HFFc6 (cell line): Measurements from ENCODE around the gene TYW1B. TPM values are rescaled to one million over a fixed set of nuclear protein-coding genes. Genes with fewer than 3 reads are reported as not detected.
A peak's percentile ranks its signal among the peaks of the same experiment; 100 is the strongest.
"Not testable (repeated sequence)": the region's sequence is repeated elsewhere in the genome, so short reads cannot be mapped to it uniquely, and the experiment has no call there.

Experiments used
- DNase-seq: peaks from one replicate; pipeline ENCODE4 v3.0.0-alpha.2; 2018
- H3K27ac Mint-ChIP-seq: 2 replicates; pipeline ENCODE4 v1.8.0; 2020; ENCODE audit warnings: mild to moderate bottlenecking, mixed read lengths
- H3K27me3 Mint-ChIP-seq: 2 replicates; pipeline ENCODE4 v1.8.0; 2021; ENCODE audit warnings: mild to moderate bottlenecking, moderate library complexity, mixed read lengths; ENCODE audit not compliant: insufficient read depth
- H3K36me3 Mint-ChIP-seq: 2 replicates; pipeline ENCODE4 v1.8.0; 2021; ENCODE audit warnings: low read depth, mixed read lengths
- H3K4me1 Mint-ChIP-seq: 2 replicates; pipeline ENCODE4 v1.8.0; 2020; ENCODE audit warnings: low read depth, mixed read lengths
- H3K4me3 Mint-ChIP-seq: 2 replicates; pipeline ENCODE4 v1.8.0; 2020; ENCODE audit warnings: mild to moderate bottlenecking, moderate library complexity, mixed read lengths
- H3K9me3 Mint-ChIP-seq: 2 replicates; pipeline ENCODE4 v1.8.0; 2020; ENCODE audit warnings: mild to moderate bottlenecking, mixed read lengths
- CTCF ChIP-seq: fragments of 200-600 bp; sonication (generic); IDR thresholded peaks from 2 replicates; pipeline ENCODE4 v1.5.0; 2021; ENCODE audit warnings: antibody characterized with exemption, mild to moderate bottlenecking
- total RNA-seq, 6 experiments: library from RNA; stranded (reverse); fragmentation: NEBNext Ultra II Directional; extraction: Animal tissue kit (Norgen Biotek cat#: 25700); gene quantifications; 2 replicates in 1 of 6; 3 replicates in 5 of 6; pipeline ENCODE4 v1.2.3, GENCODE V29; 2021

TYW1B gene
- total RNA-seq, 6 experiments from 2014 or later = 3.0 to 3.9 (median 3.6) TPM

GRCh38 chr7:72785166-72785955 lies 42.6 kb downstream of the TYW1B start:
- H3K9me3 Mint-ChIP-seq = no peaks in the 10 kb centered on the region
- H3K27ac Mint-ChIP-seq = peak overlapping the region; percentile 84
- H3K36me3 Mint-ChIP-seq = no peaks in the 10 kb centered on the region
- no peak for TF ChIP-seq CTCF
- H3K4me3 Mint-ChIP-seq = peak overlapping the region; percentile 34
- peaks cover 31% of the 10 kb centered on the region for H3K4me1 Mint-ChIP-seq
- no peaks in the 10 kb centered on the region for H3K27me3 Mint-ChIP-seq
- peak; percentile 73 for DNase-seq

GRCh38 chr7:72783601-72784370 lies 44.2 kb downstream of the TYW1B start:
- not testable (repeated sequence) for H3K36me3 Mint-ChIP-seq, H3K9me3 Mint-ChIP-seq, H3K27me3 Mint-ChIP-seq
- Mint-ChIP-seq H3K4me3 (peak overlapping the region; percentile 13; the same call in 1 of the 2 replicates), H3K4me1 (peaks cover 31% of the 10 kb centered on the region), H3K27ac (peak overlapping the region; percentile 82)
- peak; percentile 87 for DNase-seq

- no peak for TF ChIP-seq CTCF
- no peak for DNase-seq
- Mint-ChIP-seq H3K4me3 (no peak overlapping the region), H3K4me1 (peaks cover 31% of the 10 kb centered on the region), H3K27me3 (no peaks in the 10 kb centered on the region), H3K36me3 (no peaks in the 10 kb centered on the region), H3K9me3 (no peaks in the 10 kb centered on the region), H3K27ac (no peak overlapping the region)
Measured at GRCh38 chr7:72781631-72782030, 46.4 kb downstream of the TYW1B start.

- Mint-ChIP-seq H3K27ac (no peak overlapping the region), H3K9me3 (no peaks in the 10 kb centered on the region), H3K4me1 (peaks cover 29% of the 10 kb centered on the region), H3K27me3 (no peaks in the 10 kb centered on the region), H3K4me3 (no peak overlapping the region), H3K36me3 (no peaks in the 10 kb centered on the region)
- DNase-seq = no peak
- TF ChIP-seq CTCF = no peak
Measured at GRCh38 chr7:72781161-72781560, 46.8 kb downstream of the TYW1B start.

- not testable (repeated sequence) for H3K9me3 Mint-ChIP-seq, H3K27me3 Mint-ChIP-seq, H3K27ac Mint-ChIP-seq, DNase-seq, H3K4me3 Mint-ChIP-seq, H3K36me3 Mint-ChIP-seq
- H3K4me1 Mint-ChIP-seq = peaks cover 21% of the 10 kb centered on the region
Measured at GRCh38 chr7:72780289-72780894, 47.6 kb downstream of the TYW1B start.

- H3K27me3 Mint-ChIP-seq, DNase-seq, H3K27ac Mint-ChIP-seq, H3K9me3 Mint-ChIP-seq, H3K4me3 Mint-ChIP-seq, H3K4me1 Mint-ChIP-seq: not testable (repeated sequence)
- peaks cover 14% of the 10 kb centered on the region for H3K36me3 Mint-ChIP-seq
Measured at GRCh38 chr7:72777167-72777566, 50.8 kb downstream of the TYW1B start.

- H3K4me3 Mint-ChIP-seq, H3K27me3 Mint-ChIP-seq, H3K9me3 Mint-ChIP-seq, H3K4me1 Mint-ChIP-seq, DNase-seq, H3K27ac Mint-ChIP-seq: not testable (repeated sequence)
- peaks cover 16% of the 10 kb centered on the region for H3K36me3 Mint-ChIP-seq
Measured at GRCh38 chr7:72772627-72773026, 55.4 kb downstream of the TYW1B start.

- not testable (repeated sequence) for H3K27ac Mint-ChIP-seq, H3K4me1 Mint-ChIP-seq, H3K27me3 Mint-ChIP-seq, H3K36me3 Mint-ChIP-seq, DNase-seq, H3K9me3 Mint-ChIP-seq, H3K4me3 Mint-ChIP-seq
Measured at GRCh38 chr7:72766994-72767393, 61.0 kb downstream of the TYW1B start.
